GM12872 (cell line): ENCODE data around the gene DGCR2.

Experiments
- CTCF ChIP-seq: IDR thresholded peaks from 3 replicates; pipeline ENCODE4 v1.5.1; 2011; ENCODE audit warnings: low read depth, mild to moderate bottlenecking, low read length, moderate library complexity; ENCODE audit not compliant: insufficient read depth

The DGCR2 gene

GRCh38 chr22:19132693-19133400, 10.6 kb upstream of the DGCR2 start:
- no peak for TF ChIP-seq CTCF

GRCh38 chr22:19132153-19132552, 9.9 kb upstream of the DGCR2 start:
- TF ChIP-seq CTCF: no peak

- TF ChIP-seq CTCF: no peak
These were observed 9.4 kb upstream of the DGCR2 start for GRCh38 chr22:19131685-19132015.

- TF ChIP-seq CTCF: no peak
These were observed 8.9 kb upstream of the DGCR2 start, which contains the start of gene TSSK2 for GRCh38 chr22:19130959-19131684. Gene TSSK2, plus strand, starts transcription at chr22:19131308. Its CDS starts 92 bp downstream, at chr22:19131400.

GRCh38 chr22:19129871-19130270, 7.7 kb upstream of the DGCR2 start:
- no peak for TF ChIP-seq CTCF

- TF ChIP-seq CTCF: no peak
These were observed 6.9 kb upstream of the DGCR2 start for GRCh38 chr22:19128946-19129727.

GRCh38 chr22:19128009-19128401, 5.8 kb upstream of the DGCR2 start:
- no peak for TF ChIP-seq CTCF
